HepG2 (cell line): ENCODE measurements around the gene HPD. TPM values are rescaled to one million over a fixed set of nuclear protein-coding genes. Genes with fewer than 3 reads are reported as not detected.

Experiments
- ADNP ChIP-seq: sonication (generic); formaldehyde crosslinking; IDR thresholded peaks from 2 replicates; pipeline ENCODE4 v1.4.0; 2020; ENCODE audit warnings: missing genetic modification reagents
- ARID4A ChIP-seq: sonication (generic); formaldehyde crosslinking; IDR thresholded peaks from 2 replicates; pipeline ENCODE4 v1.5.0; 2020; ENCODE audit warnings: mild to moderate bottlenecking, missing genetic modification reagents, borderline replicate concordance
- ARNT ChIP-seq: fragments of 450-650 bp; IDR thresholded peaks from 2 replicates; pipeline ENCODE4 v1.6.1; 2017
- E2F1 ChIP-seq: sonication (generic); formaldehyde crosslinking; IDR thresholded peaks from 2 replicates; pipeline ENCODE4 v1.5.0; 2020; ENCODE audit warnings: missing genetic modification reagents
- FOXP1 ChIP-seq, 2 experiments: fragments of 450-650 bp in 1 of 2; IDR thresholded peaks; 2 replicates each; pipeline ENCODE4 v1.6.1; 2017 to 2018; ENCODE audit warnings: antibody characterized with exemption in 1 of 2
- HES4 ChIP-seq: sonication (generic); formaldehyde crosslinking; IDR thresholded peaks from 2 replicates; pipeline ENCODE4 v1.9.0; 2021; ENCODE audit warnings: mild to moderate bottlenecking, missing genetic modification reagents, borderline replicate concordance
- MYC ChIP-seq: sonication (generic); formaldehyde crosslinking; IDR thresholded peaks from 2 replicates; pipeline ENCODE4 v1.9.0; 2021; ENCODE audit warnings: missing genetic modification reagents, borderline replicate concordance
- NFE2 ChIP-seq: sonication (generic); formaldehyde crosslinking; IDR thresholded peaks from 2 replicates; pipeline ENCODE4 v1.4.0; 2020; ENCODE audit warnings: missing genetic modification reagents
- NFKBIZ ChIP-seq: IDR thresholded peaks from 2 replicates; pipeline ENCODE4 v1.6.1; 2018; ENCODE audit warnings: missing genetic modification reagents, missing compliant biosample characterization
- NFRKB ChIP-seq: fragments of 450-650 bp; IDR thresholded peaks from 2 replicates; pipeline ENCODE4 v1.6.1; 2017
- PTBP1 ChIP-seq: fragments of 200-400 bp; formaldehyde crosslinking; IDR thresholded peaks from 2 replicates; pipeline ENCODE4 v1.6.1; 2018; ENCODE audit warnings: low read length, low read depth; ENCODE audit not compliant: poor library complexity, severe bottlenecking
- SIN3A ChIP-seq: IDR thresholded peaks from 2 replicates; pipeline ENCODE4 v1.6.1; 2011; ENCODE audit warnings: low read depth, mild to moderate bottlenecking, control low read depth, low read length, borderline replicate concordance
- ZNF20 ChIP-seq: sonication (generic); formaldehyde crosslinking; IDR thresholded peaks from 2 replicates; pipeline ENCODE4 v1.4.0; 2020; ENCODE audit warnings: mild to moderate bottlenecking, moderate library complexity, missing genetic modification reagents
- ZNF496 ChIP-seq: sonication (generic); formaldehyde crosslinking; IDR thresholded peaks from 2 replicates; pipeline ENCODE4 v1.8.1; 2023; ENCODE audit warnings: mild to moderate bottlenecking, moderate library complexity, missing genetic modification reagents; ENCODE audit not compliant: insufficient replicate concordance
- ZNF703 ChIP-seq: sonication (generic); formaldehyde crosslinking; IDR thresholded peaks from 2 replicates; pipeline ENCODE4 v1.5.1; 2020; ENCODE audit warnings: missing genetic modification reagents, mild to moderate bottlenecking, moderate library complexity, borderline replicate concordance
- ZSCAN12 ChIP-seq: sonication (generic); formaldehyde crosslinking; IDR thresholded peaks from 2 replicates; pipeline ENCODE4 v1.9.0; 2021; ENCODE audit warnings: mild to moderate bottlenecking, missing genetic modification reagents
- polyA plus RNA-seq, 8 experiments: library from polyadenylated mRNA; depleted of rRNA in 3 of 8; stranded (reverse) in 7 of 8; unstranded in 1 of 8; fragments of >200 nt; fragmentation: Illumina TruSeq in 4 of 8; extraction: Trizol in 4 of 8; gene quantifications; 2 replicates each; pipeline versions ENCODE4 v1.2.1 to v1.2.3, GENCODE V29; 2011 to 2016; ENCODE audit warnings: low read depth in 4 of 8, missing spikeins in 1 of 8, mixed read lengths in 1 of 8; ENCODE audit not compliant: insufficient read depth in 1 of 8
- total RNA-seq, 5 experiments: library from RNA; depleted of rRNA; stranded (reverse); fragments of >200 nt; fragmentation: Illumina TruSeq; extraction: Trizol; gene quantifications; 2 replicates each; pipeline ENCODE4 v1.2.3, GENCODE V29; 2016; ENCODE audit warnings: low read depth in 1 of 5
- TF ChIP-seq, protein P1 (sequence below): sonication (generic); formaldehyde crosslinking; conservative IDR thresholded peaks from 2 replicates; pipeline ENCODE4 v1.8.0; 2022; ENCODE audit warnings: missing genetic modification reagents
- TF ChIP-seq, protein P2 (sequence below): sonication (generic); formaldehyde crosslinking; IDR thresholded peaks from 2 replicates; pipeline ENCODE4 v1.4.0; 2020; ENCODE audit warnings: mild to moderate bottlenecking, missing genetic modification reagents
- TF ChIP-seq, protein P3 (sequence below): conservative IDR thresholded peaks from 2 replicates; pipeline ENCODE4 v1.6.1; 2018; ENCODE audit warnings: missing genetic modification reagents

Gene HPD
- total and polyA plus RNA-seq, 2 of the 13 experiments (the other 11 are each of a cell fraction or from before 2014, with no cell fraction given) = 120 to 195 TPM

DNA sequence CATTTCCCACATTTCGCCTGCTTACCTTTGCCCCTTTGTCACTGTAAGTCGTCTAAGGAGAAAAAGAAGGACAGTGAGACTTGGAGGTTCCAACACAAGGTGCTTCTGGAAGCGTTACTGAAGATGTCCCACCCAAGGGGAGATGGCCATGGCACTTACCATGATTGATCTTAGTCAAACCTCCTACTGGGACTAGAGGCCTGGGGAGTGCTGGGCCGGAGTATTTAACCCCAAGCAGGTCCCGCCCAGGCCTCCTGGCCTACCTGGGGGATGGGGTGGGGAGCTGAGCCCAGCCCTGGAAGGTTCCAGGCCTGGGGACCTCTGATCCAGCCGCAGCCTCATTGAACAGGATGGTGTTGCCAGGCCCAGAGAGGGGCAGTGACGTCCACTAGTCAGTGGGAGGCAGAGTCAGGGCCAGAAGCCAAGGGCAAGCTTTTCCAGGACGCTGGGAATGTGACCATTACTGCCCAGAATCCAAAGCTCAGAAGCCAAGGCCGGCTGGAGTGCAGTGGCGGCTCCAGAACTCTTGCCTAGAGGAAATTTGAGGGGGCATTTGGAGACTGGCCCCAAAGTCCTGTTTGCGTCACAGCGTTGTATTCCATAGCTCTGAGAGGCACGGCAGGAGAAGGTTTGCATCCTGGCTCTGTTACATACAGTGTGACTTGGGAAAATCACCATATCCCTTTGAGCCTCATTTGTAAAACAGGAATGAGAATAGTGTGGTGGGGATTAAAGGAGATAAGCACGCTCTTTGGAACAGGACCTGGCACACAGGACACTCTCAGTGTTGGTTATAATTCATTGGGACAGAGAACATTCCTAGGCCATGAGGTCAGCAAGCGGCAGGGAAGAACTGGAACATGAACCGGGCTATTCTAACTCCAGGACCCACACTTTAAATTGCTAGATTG is at the start of gene HPD (continued):
- TF ChIP-seq ZNF703 (no peak), HES4 (0 out of 2 replicates have a peak, but pooled peaks have one; percentile 68), NFKBIZ (CRISPR knock-in tag) (peak; percentile 36; the same call in 1 of the 2 replicates), SIN3A (no peak; the same call in 1 of the 2 replicates), ADNP (CRISPR knock-in tag) (no peak), NFE2 (no peak), E2F1 (no peak; the same call in 1 of the 2 replicates), ZNF496 (CRISPR knock-in tag) (no peak), PTBP1 (peak; percentile 39), ZNF20 (no peak), NFRKB (no peak), ARID4A (CRISPR knock-in tag) (peak; percentile 44; the same call in 1 of the 2 replicates), MYC (peak; percentile 9; the same call in 1 of the 2 replicates), ARNT (no peak), ZSCAN12 (CRISPR knock-in tag) (no peak), FOXP1 (IDR thresholded peaks at IDR 0.05) (no peak), FOXP1 (CRISPR knock-in tag; IDR thresholded peaks at IDR 0.05) (no peak; the same call in 1 of the 2 replicates)
- TF ChIP-seq, protein P1, sequence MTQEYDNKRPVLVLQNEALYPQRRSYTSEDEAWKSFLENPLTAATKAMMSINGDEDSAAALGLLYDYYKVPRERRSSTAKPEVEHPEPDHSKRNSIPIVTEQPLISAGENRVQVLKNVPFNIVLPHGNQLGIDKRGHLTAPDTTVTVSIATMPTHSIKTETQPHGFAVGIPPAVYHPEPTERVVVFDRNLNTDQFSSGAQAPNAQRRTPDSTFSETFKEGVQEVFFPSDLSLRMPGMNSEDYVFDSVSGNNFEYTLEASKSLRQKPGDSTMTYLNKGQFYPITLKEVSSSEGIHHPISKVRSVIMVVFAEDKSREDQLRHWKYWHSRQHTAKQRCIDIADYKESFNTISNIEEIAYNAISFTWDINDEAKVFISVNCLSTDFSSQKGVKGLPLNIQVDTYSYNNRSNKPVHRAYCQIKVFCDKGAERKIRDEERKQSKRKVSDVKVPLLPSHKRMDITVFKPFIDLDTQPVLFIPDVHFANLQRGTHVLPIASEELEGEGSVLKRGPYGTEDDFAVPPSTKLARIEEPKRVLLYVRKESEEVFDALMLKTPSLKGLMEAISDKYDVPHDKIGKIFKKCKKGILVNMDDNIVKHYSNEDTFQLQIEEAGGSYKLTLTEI (CRISPR knock-in tag) = no peak
- TF ChIP-seq, protein P2, sequence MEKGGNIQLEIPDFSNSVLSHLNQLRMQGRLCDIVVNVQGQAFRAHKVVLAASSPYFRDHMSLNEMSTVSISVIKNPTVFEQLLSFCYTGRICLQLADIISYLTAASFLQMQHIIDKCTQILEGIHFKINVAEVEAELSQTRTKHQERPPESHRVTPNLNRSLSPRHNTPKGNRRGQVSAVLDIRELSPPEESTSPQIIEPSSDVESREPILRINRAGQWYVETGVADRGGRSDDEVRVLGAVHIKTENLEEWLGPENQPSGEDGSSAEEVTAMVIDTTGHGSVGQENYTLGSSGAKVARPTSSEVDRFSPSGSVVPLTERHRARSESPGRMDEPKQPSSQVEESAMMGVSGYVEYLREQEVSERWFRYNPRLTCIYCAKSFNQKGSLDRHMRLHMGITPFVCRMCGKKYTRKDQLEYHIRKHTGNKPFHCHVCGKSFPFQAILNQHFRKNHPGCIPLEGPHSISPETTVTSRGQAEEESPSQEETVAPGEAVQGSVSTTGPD (CRISPR knock-in tag) = peak; percentile 89
- TF ChIP-seq, protein P3, sequence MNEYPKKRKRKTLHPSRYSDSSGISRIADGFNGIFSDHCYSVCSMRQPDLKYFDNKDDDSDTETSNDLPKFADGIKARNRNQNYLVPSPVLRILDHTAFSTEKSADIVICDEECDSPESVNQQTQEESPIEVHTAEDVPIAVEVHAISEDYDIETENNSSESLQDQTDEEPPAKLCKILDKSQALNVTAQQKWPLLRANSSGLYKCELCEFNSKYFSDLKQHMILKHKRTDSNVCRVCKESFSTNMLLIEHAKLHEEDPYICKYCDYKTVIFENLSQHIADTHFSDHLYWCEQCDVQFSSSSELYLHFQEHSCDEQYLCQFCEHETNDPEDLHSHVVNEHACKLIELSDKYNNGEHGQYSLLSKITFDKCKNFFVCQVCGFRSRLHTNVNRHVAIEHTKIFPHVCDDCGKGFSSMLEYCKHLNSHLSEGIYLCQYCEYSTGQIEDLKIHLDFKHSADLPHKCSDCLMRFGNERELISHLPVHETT (CRISPR knock-in tag) = no peak
